Left colon (tissue), 2 donors: ENCODE results near the gene PRELID2. TPM values are rescaled to one million over a fixed set of nuclear protein-coding genes. Genes with fewer than 3 reads are reported as not detected.
"Not testable (repeated sequence)": the region's sequence is repeated elsewhere in the genome, so short reads cannot be mapped to it uniquely, and the experiment has no call there.

Experiments
- ATAC-seq: fragments of 200-7000 bp; cut with Tn5 transposase; one replicate; pipeline ENCODE4 v1.9.1; 2020; ENCODE audit warnings: mild to moderate bottlenecking, moderate library complexity
- DNase-seq, 2 donors: peaks; one replicate each; pipeline ENCODE4 v3.0.0-alpha.2; 2020
- intact Hi-C, 2 donors: fragments of 100-400 bp; cut with DNase I in 1 of 2; cut with micrococcal nuclease in 1 of 2; formaldehyde crosslinking; loops; one replicate each; pipeline versions ENCODE4 v1.11.2 to v1.14.0; 2022; cut with DNase I, micrococcal nuclease
- total RNA-seq, 2 donors: library from RNA; stranded (reverse); fragmentation: NEBNext Ultra II Directional; extraction: Animal tissue kit (Norgen Biotek cat#: 25700); gene quantifications; one replicate each; pipeline ENCODE4 v1.2.1, GENCODE V29; 2021
- donor health status: DM: no; HTN: no; CAD: no.
- donor health status: DM: yes; HTN: yes; CAD: no.

The PRELID2 gene
- total RNA-seq, 2 donors from 2014 or later, result 86.8 to 95.0 TPM

DNA sequence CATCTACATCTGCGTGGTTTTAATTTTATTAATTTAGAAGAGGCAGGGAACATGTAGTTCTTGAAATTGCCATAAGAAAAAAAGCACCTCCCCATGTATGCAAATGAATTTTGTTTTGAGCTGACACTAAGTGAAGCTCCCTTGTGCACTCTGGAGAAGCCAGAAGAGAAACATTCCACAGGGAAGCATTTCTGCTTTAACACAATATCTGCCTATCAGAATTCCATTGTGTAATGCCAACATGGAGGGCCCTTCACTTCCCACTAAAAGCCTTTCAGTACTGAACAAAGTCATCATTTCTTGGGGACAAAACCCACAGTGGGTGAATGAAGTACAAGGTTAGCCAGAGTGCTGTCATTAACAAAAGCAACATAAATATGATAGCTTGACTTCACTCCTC lies 59.7 kb downstream of the PRELID2 start:
- intact Hi-C loops, result no loop called here
- no peak for ATAC-seq

GRCh38 chr5:145774442-145774841 lies 60.7 kb downstream of the PRELID2 start:
- intact Hi-C loops, result no loop called here
- ATAC-seq, result no peak
- DNase-seq, result no peak

More for the DNA sequence above, 59.7 kb downstream of the PRELID2 start:
- DNase-seq, result no peak

DNA sequence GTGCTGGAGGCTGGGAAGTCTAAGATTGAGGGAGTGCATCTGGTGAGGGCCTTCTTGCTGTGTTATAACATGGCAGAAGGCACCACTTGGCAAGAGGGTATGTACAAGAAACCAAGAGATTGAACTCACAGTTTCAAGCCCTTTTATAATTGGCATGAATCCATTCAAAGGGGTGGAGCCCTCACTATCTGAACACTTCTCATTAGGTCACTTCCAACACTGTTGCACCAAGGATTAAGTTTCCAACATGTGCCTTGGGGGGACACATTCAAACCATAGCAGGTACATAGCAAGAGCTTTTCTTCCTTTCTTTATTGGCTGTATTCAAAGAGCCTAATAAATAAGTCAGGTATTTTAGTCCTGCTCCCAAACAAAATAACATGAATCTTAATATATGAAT lies 62.7 kb downstream of the PRELID2 start:
- no peak for DNase-seq
- ATAC-seq, result no peak
- intact Hi-C loops, result no loop called here

DNA sequence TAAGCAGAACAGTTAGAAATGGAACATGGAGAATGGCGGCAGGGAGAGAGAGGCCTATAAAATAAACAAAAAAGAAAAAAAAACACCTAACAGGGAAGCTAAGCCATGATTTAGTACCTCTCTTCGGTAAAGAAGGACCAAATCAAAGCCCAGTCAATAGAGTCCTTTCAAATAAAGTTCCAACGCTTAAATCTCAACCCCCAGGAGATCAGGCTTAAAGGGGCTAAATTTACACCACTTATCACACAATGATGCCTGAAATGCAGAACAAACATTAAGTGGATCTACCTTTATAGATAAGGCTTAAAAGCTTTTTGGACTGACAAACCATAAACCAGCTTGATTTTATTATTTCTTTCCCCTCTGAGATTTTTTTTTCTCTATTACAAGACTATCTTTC lies 66.3 kb downstream of the PRELID2 start:
- no peak for ATAC-seq
- intact Hi-C loops, result no loop called here

DNA sequence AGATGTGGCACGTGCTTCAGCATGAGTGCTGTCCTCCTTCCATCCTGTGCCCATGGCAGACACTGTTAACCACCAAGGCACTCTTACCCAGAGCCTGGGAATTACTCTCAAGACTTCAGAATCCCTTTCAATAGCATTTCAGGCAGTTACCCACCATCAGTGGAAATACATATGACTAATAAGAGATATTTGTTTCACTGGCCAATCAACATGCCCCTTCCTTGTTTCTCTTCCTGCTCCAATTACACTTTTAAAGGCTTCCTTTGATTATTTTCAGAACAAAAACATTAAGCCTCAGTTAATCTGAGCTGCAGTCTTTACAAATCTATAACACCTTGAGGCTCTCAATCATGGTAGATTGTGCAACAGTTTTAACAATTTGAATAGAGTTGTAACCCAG lies 70.8 kb downstream of the PRELID2 start:
- intact Hi-C loops, result no loop called here
- no peak for ATAC-seq
- DNase-seq, result no peak

More for the DNA sequence above, 66.3 kb downstream of the PRELID2 start:
- no peak for DNase-seq

DNA sequence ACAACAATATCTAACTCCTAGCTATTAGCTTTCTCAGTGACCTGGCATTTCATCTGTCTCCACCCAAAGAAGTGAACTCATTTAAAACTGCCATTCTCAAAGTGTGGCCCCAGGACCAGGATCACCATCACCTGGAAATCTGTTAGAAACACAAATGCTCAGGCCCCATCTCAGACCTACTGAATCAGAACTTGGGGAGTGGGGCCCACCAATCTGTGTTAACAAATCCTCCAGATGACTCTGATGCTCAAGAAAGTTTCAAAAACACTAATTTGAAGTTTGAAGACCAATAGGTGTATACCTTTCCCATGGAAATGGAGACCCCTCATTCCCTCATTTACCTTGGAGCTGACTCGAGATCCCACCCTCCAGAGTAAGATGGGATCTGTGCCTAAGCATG lies 72.3 kb downstream of the PRELID2 start:
- intact Hi-C loops, result no loop called here
- no peak for ATAC-seq
- DNase-seq, result no peak

DNA sequence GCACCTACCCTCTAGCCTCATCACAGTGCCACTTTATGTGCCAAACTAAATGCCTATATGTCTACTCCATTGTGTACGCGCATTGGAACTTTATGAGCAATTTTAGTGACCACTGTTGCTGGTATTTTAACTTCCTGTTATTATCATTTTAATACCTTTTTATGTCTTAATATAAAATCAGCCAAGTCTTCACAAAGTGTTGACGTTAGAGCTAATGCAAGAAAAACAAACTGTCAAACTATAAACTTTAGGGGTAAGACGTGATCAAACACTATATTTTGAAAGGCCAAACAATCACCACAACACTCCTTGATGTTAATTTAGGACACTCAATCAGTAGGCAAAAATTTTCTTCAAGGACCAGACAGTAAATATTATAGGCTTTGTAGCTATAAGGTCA lies 73.9 kb downstream of the PRELID2 start:
- ATAC-seq (no peak), DNase-seq (no peak)
- intact Hi-C loops, result no loop called here

DNA sequence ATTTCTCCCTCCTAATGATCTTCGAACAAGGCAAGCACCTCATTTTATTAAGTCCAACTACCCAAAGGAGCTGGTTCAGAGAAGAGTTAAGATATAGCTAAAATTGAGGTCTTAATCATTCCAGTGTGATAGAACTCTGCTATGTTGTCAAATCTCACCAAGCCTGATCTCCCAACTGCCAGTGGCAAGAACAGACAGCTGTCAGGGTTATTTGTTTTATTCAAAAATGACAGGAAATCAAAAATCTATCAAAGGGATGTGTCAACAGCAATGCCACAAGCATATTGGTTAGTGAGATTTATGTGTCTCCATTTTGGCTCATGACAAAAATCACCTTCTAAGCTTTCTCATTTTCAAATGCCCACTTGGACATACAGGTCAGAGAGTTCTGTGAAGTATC lies 74.5 kb downstream of the PRELID2 start:
- intact Hi-C loops, result no loop called here
- DNase-seq, result no peak
- ATAC-seq, result no peak

DNA sequence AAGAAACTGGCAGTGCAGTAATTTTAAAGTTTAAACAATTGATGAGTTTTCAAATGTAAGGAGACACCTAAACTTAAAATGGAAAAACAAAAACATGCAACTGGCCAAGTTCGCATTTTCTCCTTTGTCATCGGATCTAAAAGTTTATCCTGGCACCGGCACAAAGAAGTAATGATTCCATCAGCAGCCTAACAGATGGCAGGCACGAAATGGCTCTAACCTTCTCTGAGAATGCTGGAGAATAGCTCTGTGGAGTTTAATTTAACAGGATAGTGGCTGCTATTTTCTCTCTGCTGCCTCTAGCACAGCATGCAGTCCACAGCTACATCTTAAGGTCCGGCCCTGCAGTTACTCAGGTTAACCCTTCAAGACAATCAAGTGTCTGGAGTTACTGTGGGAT lies 82.2 kb downstream of the PRELID2 start:
- ATAC-seq (no peak), DNase-seq (no peak)
- intact Hi-C loops, result no loop called here

- intact Hi-C loops, result no loop called here
- no peak for ATAC-seq
- DNase-seq, result no peak
Observed at GRCh38 chr5:145752534-145752933, 82.6 kb downstream of the PRELID2 start.

DNA sequence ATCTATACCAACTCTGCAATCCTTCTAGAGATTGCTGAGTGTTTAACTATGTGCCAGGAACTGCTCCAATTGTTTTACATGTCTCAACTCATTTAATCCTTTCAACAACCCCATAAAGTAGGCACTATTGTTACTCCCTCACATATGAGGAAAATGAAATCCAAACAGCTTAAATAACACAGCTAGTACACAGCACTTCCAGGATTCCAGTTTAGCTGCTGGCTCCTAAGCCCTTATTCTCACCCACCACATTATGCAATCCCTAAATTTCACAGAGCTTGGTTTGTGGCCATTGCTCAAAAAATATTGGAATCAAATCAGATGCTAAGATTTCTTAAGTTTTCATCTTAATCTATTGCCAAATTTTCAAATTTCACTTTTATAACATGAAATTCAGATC lies 84.9 kb downstream of the PRELID2 start:
- no peak for DNase-seq
- ATAC-seq, result no peak
- intact Hi-C loops, result no loop called here

DNA sequence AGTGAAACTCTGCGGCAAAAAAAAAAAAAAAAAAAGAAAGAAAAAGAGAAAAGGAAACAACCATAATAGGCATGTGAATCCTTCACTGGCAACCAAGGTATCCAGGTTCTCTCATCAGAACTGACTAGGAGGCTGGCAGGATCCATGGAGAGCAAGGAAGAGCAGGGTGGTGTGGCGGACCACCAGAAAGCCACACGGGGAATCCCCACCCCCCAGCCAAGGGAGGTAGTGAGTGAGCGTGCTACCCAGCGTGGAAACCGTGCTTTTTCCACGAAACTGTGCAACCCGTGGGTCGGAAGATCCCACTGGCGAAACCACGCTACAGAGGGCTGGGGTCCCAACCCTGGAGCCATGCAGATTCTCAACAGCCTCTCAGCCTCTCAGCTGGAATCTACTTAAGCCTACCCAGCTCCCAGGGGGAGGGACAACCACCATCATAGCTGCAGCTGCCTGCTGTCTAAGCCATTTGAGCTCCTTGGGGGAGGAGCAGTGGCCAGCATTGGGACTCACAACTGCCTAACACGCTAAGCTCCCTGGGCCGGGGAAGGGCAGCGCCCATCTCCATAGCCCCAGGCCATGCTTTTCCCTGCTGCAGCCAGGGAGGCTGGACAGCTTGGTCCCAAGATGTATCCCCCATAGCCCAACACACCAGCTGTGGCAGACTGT lies 91.6 kb downstream of the PRELID2 start:
- no peak for DNase-seq
- intact Hi-C loops, result no loop called here
- peak; percentile 60 for ATAC-seq

DNA sequence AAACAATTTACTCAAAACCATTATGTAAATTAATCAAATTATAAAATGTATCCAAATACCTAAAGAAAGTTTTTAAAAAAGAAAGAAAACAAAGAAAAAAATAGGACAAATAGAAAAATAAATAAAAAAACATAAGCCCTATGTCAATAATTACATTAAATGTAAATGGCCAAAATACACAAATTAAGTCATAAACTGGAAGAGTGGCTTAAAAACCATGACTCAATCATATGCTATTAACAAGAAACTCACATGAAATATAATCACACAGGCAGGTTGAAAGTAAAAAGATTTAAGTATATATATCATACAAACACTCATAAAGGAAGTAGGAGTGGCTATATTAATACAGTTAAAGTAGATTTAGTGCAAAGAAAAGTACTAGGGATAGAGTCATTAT lies 95.3 kb downstream of the PRELID2 start:
- intact Hi-C loops, result no loop called here
- ATAC-seq, result no peak
- no peak for DNase-seq

- intact Hi-C loops, result no loop called here
- DNase-seq (no peak), ATAC-seq (no peak)
Observed at GRCh38 chr5:145738227-145738626, 96.9 kb downstream of the PRELID2 start.

DNA sequence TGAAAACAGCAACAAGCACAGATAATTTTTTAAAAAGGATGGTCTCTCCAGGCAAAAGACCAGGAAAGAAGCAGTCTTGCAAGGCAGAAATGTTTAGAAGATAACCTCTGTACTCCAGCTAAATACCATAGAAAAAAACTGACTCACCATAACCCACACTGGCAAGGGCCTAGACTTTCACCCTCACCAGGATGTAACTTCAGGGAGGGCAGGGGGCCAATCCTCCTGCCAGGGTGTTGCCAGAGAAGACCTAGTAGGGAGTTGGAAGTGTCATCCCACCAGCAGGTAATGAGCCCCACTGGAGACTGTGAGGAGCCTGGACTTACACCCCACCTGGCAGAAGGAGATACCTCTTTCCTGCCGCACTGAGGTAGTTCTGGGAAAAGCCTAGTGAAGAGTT lies 97.6 kb downstream of the PRELID2 start:
- intact Hi-C loops, result no loop called here
- peak in 1 of 2 donors; percentile 33 for DNase-seq

DNA sequence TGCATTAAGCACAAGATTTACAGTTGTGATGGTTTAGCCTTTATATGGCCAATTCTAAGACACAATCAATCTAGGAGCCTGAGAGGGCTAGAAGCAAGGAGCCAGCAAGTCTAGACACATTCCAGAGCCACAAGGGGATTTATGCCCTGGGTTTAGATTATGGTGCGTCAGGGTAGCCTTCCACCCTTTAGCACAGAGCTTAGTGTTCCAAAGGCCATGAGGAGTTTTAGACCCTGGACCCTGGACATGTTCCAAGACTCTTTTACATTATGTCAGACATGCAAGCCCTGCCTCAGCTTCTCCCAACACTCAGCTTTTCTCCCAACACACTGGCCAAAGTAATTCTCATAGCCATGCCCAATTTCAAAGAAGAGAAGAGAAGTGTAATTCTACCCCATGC lies 105.2 kb downstream of the PRELID2 start:
- intact Hi-C loops, DNase-seq, ATAC-seq: not testable (repeated sequence)

More for the DNA sequence above, 97.6 kb downstream of the PRELID2 start:
- ATAC-seq, result peak; percentile 86

DNA sequence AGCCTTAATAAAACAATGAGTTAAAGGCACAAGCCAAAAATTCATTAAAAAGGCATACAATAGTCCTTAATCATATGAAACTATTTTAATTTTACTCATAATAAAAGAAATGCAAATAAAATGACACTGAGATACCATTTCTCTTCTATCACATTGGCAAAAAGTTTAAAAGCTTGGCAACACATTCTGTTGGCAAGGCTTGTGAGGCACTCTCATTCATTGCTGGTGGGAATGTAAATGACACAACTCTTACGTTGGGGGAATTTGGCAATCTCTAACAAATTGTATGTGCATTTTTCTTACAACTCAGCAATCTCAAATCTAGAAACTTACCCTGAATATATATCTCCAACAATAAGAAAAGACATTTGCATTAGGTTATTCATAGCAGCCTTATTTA lies 111.6 kb downstream of the PRELID2 start:
- DNase-seq (no peak), ATAC-seq (no peak)
- intact Hi-C loops, result no loop called here

- DNase-seq, result no peak
- ATAC-seq, result peak; percentile 32
- intact Hi-C loops, result no loop called here
Observed at GRCh38 chr5:145718956-145719355, 116.2 kb downstream of the PRELID2 start.

- intact Hi-C loops, result no loop called here
- ATAC-seq, result no peak
- DNase-seq, result no peak
Observed at GRCh38 chr5:145715412-145715811, 119.7 kb downstream of the PRELID2 start.

- no peak for ATAC-seq
- intact Hi-C loops, result no loop called here
- no peak for DNase-seq
Observed at GRCh38 chr5:145712245-145712644, 122.9 kb downstream of the PRELID2 start.

DNA sequence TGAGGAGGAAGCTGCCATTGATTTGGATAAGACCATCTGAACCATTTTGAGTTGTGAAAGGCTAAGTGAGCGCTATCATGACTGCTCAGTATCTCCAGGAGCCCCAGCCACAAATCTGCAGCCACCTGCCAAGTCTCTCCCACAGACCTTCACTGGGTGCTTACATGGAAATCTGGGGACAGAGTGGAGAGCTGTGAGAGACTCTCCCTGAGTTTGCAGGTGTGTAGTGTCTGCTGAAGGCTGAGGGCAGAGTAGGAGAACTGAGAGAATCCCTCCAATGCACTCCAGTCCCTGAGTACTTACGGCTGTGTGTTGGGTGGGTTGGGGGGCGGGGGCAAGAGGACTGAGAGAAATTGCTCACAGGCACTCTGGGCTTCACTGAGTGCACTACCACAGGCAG lies 123.7 kb downstream of the PRELID2 start:
- ATAC-seq (no peak), DNase-seq (no peak)
- intact Hi-C loops, result no loop called here
